CD4-positive, alpha-beta T cell treated with Interleukin-15 for 4 hours (primary cell): ENCODE results near the gene ZNF514.

ENCODE experiments used
- DNase-seq: peaks from one replicate; pipeline ENCODE4 v3.0.0-alpha.2; 2020; ENCODE audit warnings: low spot score

The ZNF514 gene

GRCh38 chr2:95159690-95160449, at the start of gene ZNF514:
Gene ZNF514 (minus strand): TSS chr2:95159848. CDS start chr2:95153253, 6,595 bp downstream.
- DNase-seq = peak; percentile 76

GRCh38 chr2:95208106-95208505, 48.5 kb upstream of the ZNF514 start:
- DNase-seq = no peak

- peak; percentile 80 for DNase-seq
Measured at GRCh38 chr2:95207111-95207961, 47.7 kb upstream of the ZNF514 start, which contains the start of gene ZNF892. Gene ZNF892 (plus strand): TSS chr2:95207521. CDS start chr2:95207816, 295 bp downstream.

DNA sequence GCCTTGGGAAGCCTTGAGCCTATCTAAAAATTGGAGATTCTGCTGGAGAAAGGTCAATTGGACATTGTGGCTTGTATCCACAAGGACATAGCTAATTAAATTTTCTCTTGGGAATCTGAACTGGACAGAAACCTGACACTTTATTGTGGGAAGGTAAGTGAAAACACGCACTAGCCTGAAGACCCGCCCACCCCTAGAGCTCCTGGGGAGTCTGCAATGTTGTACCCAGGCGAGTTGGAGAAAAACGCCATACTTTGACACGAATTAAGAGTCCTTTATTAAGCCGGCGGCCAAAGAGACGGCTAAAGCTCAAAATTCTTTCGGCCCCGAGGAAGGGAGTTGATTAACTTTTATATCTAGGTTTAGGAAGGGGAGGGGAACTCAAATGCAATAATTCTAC, 46.4 kb upstream of the ZNF514 start:
- DNase-seq = no peak

GRCh38 chr2:95204396-95204795, 44.7 kb upstream of the ZNF514 start:
- no peak for DNase-seq

GRCh38 chr2:95203911-95204310, 44.3 kb upstream of the ZNF514 start:
- DNase-seq = no peak

- DNase-seq = peak; percentile 34
Measured at GRCh38 chr2:95192956-95193355, 33.3 kb upstream of the ZNF514 start.

DNA sequence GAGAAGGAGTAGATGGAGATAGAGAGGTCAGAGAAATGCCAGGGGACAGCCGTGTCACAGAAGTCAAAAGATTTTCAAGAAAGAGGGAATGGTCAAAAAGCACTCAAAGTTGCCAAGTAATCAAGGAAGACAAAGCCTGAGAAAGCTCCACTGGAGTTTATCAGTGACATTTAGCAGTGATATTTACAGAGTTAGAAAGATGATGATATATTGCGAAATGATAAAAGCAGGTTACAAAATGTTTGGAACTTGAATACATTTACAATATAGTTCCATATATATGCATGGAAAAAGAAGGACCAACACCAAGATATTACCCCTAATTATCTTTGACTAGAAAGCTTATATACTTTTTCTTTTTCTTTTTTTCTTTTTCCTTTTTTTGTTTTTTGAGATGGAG, 26.3 kb upstream of the ZNF514 start:
- DNase-seq = no peak

GRCh38 chr2:95185197-95185596, 25.5 kb upstream of the ZNF514 start:
- no peak for DNase-seq

GRCh38 chr2:95181774-95182173, 22.1 kb upstream of the ZNF514 start:
- DNase-seq = no peak

DNA sequence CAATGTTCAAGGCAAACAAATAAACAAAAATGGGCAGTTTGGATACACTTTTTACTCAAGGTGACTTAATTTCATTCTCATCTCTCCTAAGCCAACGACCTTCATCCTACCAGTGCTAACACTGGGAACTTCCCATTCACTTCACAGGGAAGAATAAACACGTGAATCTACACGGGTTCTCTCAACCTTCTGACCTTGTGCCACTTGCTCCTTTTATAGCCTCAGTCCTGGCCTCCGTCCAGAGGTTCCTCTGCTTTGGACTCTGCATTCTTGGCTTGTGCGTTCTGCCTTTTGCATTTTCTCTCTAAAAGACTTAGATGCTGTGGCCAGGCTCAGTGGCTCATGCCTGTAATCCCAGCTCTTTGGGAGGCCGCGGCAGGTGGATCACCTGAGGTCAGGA, 19.8 kb upstream of the ZNF514 start:
- DNase-seq = no peak

GRCh38 chr2:95174031-95174542, 14.4 kb upstream of the ZNF514 start:
- no peak for DNase-seq

DNA sequence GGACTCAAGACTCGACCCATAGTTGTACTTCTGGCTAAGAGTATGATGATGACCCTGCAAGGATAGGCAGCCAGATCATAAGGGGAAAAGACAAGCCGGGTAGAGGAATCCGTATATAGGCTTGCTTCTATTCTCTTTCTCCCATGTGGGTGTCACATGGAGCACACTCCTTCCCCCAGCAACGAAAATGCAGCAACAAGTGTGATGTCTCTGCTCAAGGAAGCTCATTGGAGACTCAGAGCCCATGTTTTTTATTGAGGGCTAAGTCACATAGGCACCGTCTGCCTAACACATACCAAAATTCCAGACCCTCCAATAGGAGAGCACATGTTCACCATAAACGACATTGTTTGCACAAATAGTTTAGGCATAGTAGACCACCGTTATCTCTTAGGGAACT, 12.3 kb upstream of the ZNF514 start:
- no peak for DNase-seq

DNA sequence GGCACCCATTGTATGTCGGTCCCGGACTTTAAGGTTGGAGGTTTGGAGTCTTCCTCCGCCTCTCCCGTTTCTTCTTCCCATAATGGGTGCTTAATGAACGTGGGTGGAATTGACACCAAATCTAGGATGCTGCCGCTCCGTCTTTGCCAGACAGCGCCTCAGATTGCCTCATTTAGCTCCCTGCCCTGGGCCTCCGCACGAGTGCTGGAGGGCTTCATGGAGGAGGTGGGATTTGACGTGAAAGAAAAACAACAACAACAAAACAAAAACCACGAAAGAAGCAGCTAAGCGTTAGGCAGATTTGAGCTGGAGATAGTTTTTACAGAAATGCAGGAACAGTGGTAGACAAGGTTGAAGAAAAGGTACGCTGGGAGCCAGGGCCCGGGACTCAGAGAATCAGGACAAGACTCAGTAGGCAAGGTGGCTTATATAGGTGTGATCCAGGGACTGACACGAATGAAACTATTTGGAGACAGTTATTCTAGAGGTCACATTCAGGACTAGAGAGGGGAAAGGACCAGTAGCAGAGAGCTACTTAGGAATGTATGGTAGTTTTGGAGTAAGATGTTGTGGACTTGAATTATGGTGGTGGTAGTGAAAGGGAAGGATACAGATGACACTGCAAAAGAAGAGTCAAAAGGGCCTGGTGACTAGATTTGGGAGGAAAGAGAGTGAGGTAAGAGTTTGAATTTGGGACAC, 6.6 kb upstream of the ZNF514 start:
- DNase-seq = no peak

DNA sequence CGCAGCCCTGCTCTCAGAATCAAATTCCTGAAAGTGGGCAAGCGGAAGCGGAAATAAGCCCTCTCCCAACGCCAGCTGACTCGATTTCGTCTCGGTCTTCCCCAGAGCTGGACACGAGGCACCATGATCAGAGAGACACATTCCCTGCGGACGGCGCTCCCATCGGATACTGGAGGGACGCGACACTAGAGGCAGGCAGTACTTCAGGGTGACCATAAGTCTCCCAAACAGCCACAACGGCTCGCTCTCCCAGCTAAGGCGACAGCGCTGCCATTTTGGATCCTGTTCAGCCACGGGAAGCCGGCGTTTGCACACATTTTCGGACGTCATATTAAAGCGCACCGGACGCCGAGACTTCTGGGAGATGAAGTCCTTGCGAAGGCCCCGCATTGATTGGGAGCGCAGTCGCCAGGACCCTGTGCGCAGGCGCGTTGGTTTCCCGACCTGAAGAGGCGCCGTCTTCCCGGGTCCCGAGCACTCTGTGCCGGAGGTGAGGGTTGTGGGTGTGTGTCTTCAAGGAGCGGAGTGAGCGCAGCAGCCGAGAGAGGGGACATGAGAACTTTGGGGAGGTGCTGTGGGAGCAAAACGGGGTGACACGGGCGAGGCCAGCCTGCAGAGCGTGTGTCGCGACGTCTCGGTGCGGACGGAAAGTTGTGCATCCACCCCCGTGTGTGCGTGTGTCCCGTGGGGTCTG, 5.9 kb upstream of the ZNF514 start, which contains the start of gene ZNF2:
TSS of gene ZNF2 (plus strand) at position 439 of the 694 bp plus-strand sequence. CDS start 10,418 bp downstream, outside the sequence.
- DNase-seq = peak; percentile 96

- DNase-seq = no peak
Measured at GRCh38 chr2:95165030-95165370, 5.4 kb upstream of the ZNF514 start.

- no peak for DNase-seq
Measured at GRCh38 chr2:95158891-95159619, 593 bp downstream of the ZNF514 start.

DNA sequence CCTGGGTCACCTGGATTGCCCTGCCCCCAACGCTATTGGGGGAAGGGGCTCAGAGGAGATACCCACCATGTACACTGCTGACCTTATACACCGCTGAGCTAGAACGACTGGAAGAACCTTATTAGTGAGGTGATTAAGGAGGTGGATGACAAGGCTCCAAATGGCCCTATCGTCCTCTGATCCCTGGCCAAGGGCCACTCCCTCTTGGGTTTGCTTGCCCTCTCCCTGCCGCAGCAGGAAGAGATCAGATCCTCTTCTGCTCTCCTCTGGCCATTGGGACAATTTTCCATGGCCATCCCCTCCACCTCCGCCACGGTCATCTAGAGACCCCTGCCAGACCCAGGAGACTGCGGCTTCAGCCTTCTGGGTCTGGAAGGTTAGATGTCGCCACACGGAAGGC, 1.2 kb downstream of the ZNF514 start:
- DNase-seq = no peak

- DNase-seq = no peak
Measured at GRCh38 chr2:95149397-95149984, 10.2 kb downstream of the ZNF514 start.

- no peak for DNase-seq
Measured at GRCh38 chr2:95143838-95144237, 15.8 kb downstream of the ZNF514 start.

DNA sequence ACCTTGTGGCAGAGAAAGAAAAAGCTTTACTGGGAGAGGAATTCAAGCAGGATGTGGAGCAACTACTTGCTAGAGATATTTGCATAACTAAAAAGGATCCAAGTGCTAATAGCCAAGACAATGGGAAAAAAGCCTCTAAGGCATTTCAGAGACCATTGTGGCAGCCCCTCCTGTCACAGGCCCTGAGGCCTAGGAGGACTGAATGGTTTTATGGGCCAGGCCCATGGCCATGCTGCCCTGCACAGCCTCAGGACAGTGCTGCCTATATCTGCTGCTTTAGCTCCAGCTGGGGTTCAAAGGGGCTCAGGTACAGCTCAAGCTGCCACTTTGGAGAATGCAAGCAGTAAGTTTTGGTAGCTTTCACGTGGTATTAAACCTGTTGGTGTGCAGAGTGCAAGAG, 20.9 kb downstream of the ZNF514 start:
- no peak for DNase-seq
